ENCODE results near the gene LMLN.
"Not testable (repeated sequence)": the region's sequence is repeated elsewhere in the genome, so short reads cannot be mapped to it uniquely, and the experiment has no call there.

Gene LMLN

GRCh38 chr3:197957790-197958133 is 2.3 kb upstream of the LMLN start:
- DNase-seq (ENCODE audit: low read depth) = no peak

- DNase-seq (ENCODE audit: low read depth) = no peak
These were observed 1.7 kb upstream of the LMLN start for GRCh38 chr3:197958346-197958745.

GRCh38 chr3:197958848-197959247 is 1.2 kb upstream of the LMLN start:
- DNase-seq (ENCODE audit: low read depth) = not testable (repeated sequence)

GRCh38 chr3:197959500-197959890 is 522 bp upstream of the LMLN start:
- no peak for DNase-seq (ENCODE audit: low read depth)

GRCh38 chr3:197960694-197961581 is 921 bp downstream of the LMLN start:
- no peak for DNase-seq (ENCODE audit: low read depth)

GRCh38 chr3:197961582-197961945 is 1.5 kb downstream of the LMLN start:
- no peak for DNase-seq (ENCODE audit: low read depth)

GRCh38 chr3:197963019-197963637 is 3.1 kb downstream of the LMLN start:
- no peak for DNase-seq (ENCODE audit: low read depth)

- DNase-seq (ENCODE audit: low read depth) = not testable (repeated sequence)
These were observed 7.4 kb downstream of the LMLN start for GRCh38 chr3:197967337-197967989.

GRCh38 chr3:197970588-197970987 is 10.6 kb downstream of the LMLN start:
- DNase-seq (ENCODE audit: low read depth) = no peak

GRCh38 chr3:197974016-197974415 is 14.0 kb downstream of the LMLN start:
- no peak for DNase-seq (ENCODE audit: low read depth)

- no peak for DNase-seq (ENCODE audit: low read depth)
These were observed 15.3 kb downstream of the LMLN start for GRCh38 chr3:197975311-197975710.

GRCh38 chr3:197983076-197983475 is 23.1 kb downstream of the LMLN start:
- no peak for DNase-seq (ENCODE audit: low read depth)

GRCh38 chr3:197989651-197990050 is 29.6 kb downstream of the LMLN start:
- DNase-seq (ENCODE audit: low read depth) = no peak

- DNase-seq (ENCODE audit: low read depth) = no peak
These were observed 34.7 kb downstream of the LMLN start for GRCh38 chr3:197994736-197995135.

- DNase-seq (ENCODE audit: low read depth) = no peak
These were observed 36.8 kb downstream of the LMLN start for GRCh38 chr3:197996855-197997254.

- no peak for DNase-seq (ENCODE audit: low read depth)
These were observed 37.9 kb downstream of the LMLN start for GRCh38 chr3:197997936-197998335.

- no peak for DNase-seq (ENCODE audit: low read depth)
These were observed 57.1 kb downstream of the LMLN start for GRCh38 chr3:198017090-198017489.

- DNase-seq (ENCODE audit: low read depth) = no peak
These were observed 58.4 kb downstream of the LMLN start for GRCh38 chr3:198018416-198018815.

GRCh38 chr3:198019115-198019514 is 59.1 kb downstream of the LMLN start:
- no peak for DNase-seq (ENCODE audit: low read depth)

GRCh38 chr3:198021320-198021719 is 61.3 kb downstream of the LMLN start:
- no peak for DNase-seq (ENCODE audit: low read depth)

- no peak for DNase-seq (ENCODE audit: low read depth)
These were observed 62.6 kb downstream of the LMLN start for GRCh38 chr3:198022604-198023003.

GRCh38 chr3:198025644-198026043 is 65.6 kb downstream of the LMLN start:
- DNase-seq (ENCODE audit: low read depth) = no peak

GRCh38 chr3:198026620-198027019 is 66.6 kb downstream of the LMLN start:
- no peak for DNase-seq (ENCODE audit: low read depth)

All from activated T-cell treated with anti-CD3 and anti-CD28 coated beads for 1 hour (primary cell).